KMS-11 (cell line): ENCODE measurements around the gene PRRT4.
A peak's percentile ranks its signal among the peaks of the same experiment; 100 is the strongest.

Experiments used
- H2AFZ ChIP-seq: fragments of 200-600 bp; sonication (generic); 2 replicates; pipeline ENCODE4 v1.6.1; 2016; ENCODE audit warnings: antibody characterized with exemption, mixed run types, low read depth
- H3K27ac ChIP-seq: fragments of 200-600 bp; sonication (generic); 2 replicates; pipeline ENCODE4 v1.6.1; 2016; ENCODE audit warnings: mild to moderate bottlenecking, mixed run types
- H3K27me3 ChIP-seq: fragments of 200-600 bp; sonication (generic); 2 replicates; pipeline ENCODE4 v1.6.1; 2017; ENCODE audit warnings: mild to moderate bottlenecking, low read depth, mixed run types, moderate library complexity; ENCODE audit not compliant: insufficient read depth
- H3K36me3 ChIP-seq: fragments of 200-600 bp; sonication (generic); 2 replicates; pipeline ENCODE4 v1.6.1; 2017; ENCODE audit warnings: mild to moderate bottlenecking, mixed run types; ENCODE audit not compliant: insufficient read depth
- H3K4me1 ChIP-seq: fragments of 200-600 bp; sonication (generic); 2 replicates; pipeline ENCODE4 v1.6.1; 2016; ENCODE audit warnings: mild to moderate bottlenecking, low read depth, mixed run types; ENCODE audit not compliant: poor library complexity, severe bottlenecking
- H3K4me2 ChIP-seq: fragments of 200-600 bp; sonication (generic); 2 replicates; pipeline ENCODE4 v1.7.0; 2016; ENCODE audit warnings: mild to moderate bottlenecking, mixed run types
- H3K4me3 ChIP-seq: fragments of 200-600 bp; sonication (generic); IDR thresholded peaks from 2 replicates; pipeline ENCODE4 v1.6.1; 2017; ENCODE audit warnings: low read depth, low read length, mixed read lengths; ENCODE audit not compliant: insufficient read depth
- H3K79me2 ChIP-seq: fragments of 200-600 bp; sonication (generic); 2 replicates; pipeline ENCODE4 v1.6.1; 2016; ENCODE audit warnings: low read depth, mixed run types; ENCODE audit not compliant: insufficient read depth
- H3K9ac ChIP-seq: fragments of 200-600 bp; sonication (generic); 2 replicates; pipeline ENCODE4 v1.6.1; 2016; ENCODE audit warnings: mild to moderate bottlenecking, mixed run types
- H4K20me1 ChIP-seq: fragments of 200-600 bp; sonication (generic); 2 replicates; pipeline ENCODE4 v1.6.1; 2016; ENCODE audit warnings: mild to moderate bottlenecking, mixed run types; ENCODE audit not compliant: insufficient read depth
- TF ChIP-seq, protein P1 (sequence below): fragments of 200-600 bp; sonication (generic); conservative IDR thresholded peaks from 2 replicates; pipeline ENCODE4 v1.6.1; 2017; ENCODE audit warnings: low read depth, mild to moderate bottlenecking, antibody characterized with exemption, low read length, moderate library complexity, mixed read lengths

PRRT4 gene

DNA sequence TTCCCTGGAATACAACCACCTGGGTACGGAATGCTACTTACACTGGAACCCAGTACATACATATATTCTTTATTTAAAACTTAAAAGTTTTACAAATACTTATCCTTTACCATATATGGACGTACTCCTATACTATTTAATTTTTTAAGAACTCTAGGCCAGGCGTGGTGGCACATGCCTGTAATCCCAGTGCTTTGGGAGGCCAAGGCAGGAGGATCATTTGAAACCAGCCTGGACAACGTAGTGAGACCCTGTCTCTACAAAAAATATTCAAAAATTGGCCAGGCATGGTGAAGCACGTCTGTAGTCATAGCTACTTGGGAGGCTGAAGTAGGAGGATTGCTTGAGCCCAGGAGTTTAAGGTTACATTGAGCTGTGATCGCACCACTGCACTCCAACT, 19.8 kb downstream of the PRRT4 start:
- Histone ChIP-seq H3K27me3 (no peaks in the 10 kb centered on the region), H3K9ac (no peak overlapping the region), H4K20me1 (0 out of 2 replicates have a peak, but pooled peaks cover 4% of the 10 kb centered on the region), H3K27ac (no peak overlapping the region), H3K79me2 (peaks cover 43% of the 10 kb centered on the region), H3K4me3 (no peak overlapping the region), H2AFZ (no peak overlapping the region), H3K4me2 (peak overlapping the region; percentile 90; the same call in 1 of the 2 replicates), H3K36me3 (peaks cover 21% of the 10 kb centered on the region; the same call in 1 of the 2 replicates), H3K4me1 (peaks cover 27% of the 10 kb centered on the region)
- TF ChIP-seq, protein P1, sequence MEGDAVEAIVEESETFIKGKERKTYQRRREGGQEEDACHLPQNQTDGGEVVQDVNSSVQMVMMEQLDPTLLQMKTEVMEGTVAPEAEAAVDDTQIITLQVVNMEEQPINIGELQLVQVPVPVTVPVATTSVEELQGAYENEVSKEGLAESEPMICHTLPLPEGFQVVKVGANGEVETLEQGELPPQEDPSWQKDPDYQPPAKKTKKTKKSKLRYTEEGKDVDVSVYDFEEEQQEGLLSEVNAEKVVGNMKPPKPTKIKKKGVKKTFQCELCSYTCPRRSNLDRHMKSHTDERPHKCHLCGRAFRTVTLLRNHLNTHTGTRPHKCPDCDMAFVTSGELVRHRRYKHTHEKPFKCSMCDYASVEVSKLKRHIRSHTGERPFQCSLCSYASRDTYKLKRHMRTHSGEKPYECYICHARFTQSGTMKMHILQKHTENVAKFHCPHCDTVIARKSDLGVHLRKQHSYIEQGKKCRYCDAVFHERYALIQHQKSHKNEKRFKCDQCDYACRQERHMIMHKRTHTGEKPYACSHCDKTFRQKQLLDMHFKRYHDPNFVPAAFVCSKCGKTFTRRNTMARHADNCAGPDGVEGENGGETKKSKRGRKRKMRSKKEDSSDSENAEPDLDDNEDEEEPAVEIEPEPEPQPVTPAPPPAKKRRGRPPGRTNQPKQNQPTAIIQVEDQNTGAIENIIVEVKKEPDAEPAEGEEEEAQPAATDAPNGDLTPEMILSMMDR: no peak

DNA sequence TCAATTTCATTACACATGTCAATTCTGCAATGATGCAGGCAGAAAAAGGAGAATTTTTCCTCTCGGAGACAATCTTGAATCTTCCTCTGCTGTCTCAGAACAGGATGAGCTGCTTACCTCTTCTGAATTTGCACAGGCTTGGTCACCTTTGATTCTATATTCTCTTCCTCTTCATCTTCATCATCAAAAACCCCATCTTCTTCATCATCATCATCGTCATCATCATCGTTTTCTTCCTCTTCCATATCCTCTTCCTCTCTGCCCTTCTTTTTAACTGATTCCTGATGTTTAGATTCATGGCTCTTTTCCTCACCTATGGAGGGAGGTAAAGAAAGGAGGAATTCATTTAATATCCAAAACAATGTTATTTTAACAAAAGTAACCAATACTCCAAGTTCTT, 25.8 kb downstream of the PRRT4 start:
- Histone ChIP-seq H4K20me1 (no peaks in the 10 kb centered on the region; the same call in 1 of the 2 replicates), H3K79me2 (peaks cover 14% of the 10 kb centered on the region; the same call in 1 of the 2 replicates), H3K27me3 (no peaks in the 10 kb centered on the region), H3K4me3 (no peak overlapping the region), H3K4me1 (no peaks in the 10 kb centered on the region), H2AFZ (no peak overlapping the region), H3K4me2 (no peak overlapping the region), H3K27ac (no peak overlapping the region), H3K36me3 (peaks cover 48% of the 10 kb centered on the region; the same call in 1 of the 2 replicates), H3K9ac (no peak overlapping the region)
- TF ChIP-seq, protein P1: no peak

DNA sequence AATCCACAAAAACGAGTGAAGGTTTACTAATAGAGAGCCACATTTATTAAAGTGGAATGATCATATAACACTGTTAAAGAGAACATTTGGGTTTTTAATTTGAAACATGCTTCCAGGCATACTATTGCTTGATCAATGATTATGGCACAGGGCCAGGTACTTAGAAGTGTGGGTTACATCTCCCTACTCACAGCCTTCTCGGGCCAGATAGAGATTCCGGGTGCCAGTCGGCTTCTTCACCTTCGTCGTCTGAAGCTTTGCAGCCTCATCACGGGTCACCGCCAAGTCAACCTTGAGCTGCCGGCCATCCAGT, 37.2 kb downstream of the PRRT4 start:
- peaks cover 7% of the 10 kb centered on the region; the same call in 1 of the 2 replicates for H3K36me3 ChIP-seq
- TF ChIP-seq, protein P1: no peak
- H3K27me3 ChIP-seq: no peaks in the 10 kb centered on the region
- H3K4me2 ChIP-seq: no peak overlapping the region
- H3K9ac ChIP-seq: no peak overlapping the region
- no peak overlapping the region for H2AFZ ChIP-seq
- H3K79me2 ChIP-seq: no peaks in the 10 kb centered on the region
- H3K27ac ChIP-seq: no peak overlapping the region
- no peaks in the 10 kb centered on the region for H4K20me1 ChIP-seq
- H3K4me3 ChIP-seq: no peak overlapping the region
- no peaks in the 10 kb centered on the region for H3K4me1 ChIP-seq

DNA sequence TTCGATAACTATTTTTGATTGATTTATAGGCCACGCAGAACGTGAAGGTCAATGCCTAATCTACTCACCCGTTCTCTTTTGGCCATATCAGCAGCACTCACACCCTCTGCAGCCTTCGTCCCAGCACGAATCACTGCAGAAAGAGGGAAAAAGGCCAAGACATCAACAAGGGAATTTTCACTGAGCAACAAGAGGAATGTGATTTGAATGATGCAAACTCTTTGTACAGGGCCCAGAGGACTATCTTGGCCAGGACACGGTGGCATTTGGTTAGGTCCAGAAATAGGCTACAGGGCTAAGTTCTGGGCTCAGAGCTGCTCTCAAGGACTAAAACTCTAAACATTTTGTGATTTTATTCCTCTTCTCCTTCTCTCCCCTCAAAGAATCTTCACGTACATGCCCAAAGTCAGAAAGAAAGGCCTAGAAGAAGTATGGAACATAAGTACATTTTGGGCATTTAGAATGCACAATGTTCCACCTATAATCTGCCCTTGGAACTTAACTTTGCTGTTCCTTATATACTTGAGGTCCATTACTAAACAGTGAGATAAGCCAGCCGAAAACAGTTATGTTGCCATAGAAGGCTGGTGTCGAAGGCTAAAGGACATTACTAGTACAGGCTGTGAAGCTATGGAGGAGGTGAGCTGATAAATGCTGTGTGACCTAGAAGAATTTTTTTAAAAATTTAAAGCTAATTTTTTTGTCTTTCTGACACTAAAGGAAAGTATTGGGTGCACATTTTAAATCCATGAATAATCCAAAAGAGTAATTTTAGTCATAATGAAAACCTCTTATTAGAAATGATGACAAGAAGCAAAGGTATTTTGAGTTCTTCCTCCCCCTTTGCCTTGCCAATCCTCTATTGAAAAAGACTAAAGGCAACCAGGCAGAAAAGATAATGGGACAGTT, 37.8 kb downstream of the PRRT4 start:
- TF ChIP-seq, protein P1: no peak
- Histone ChIP-seq H3K4me1 (no peaks in the 10 kb centered on the region), H3K4me3 (no peak overlapping the region), H3K36me3 (peaks cover 7% of the 10 kb centered on the region; the same call in 1 of the 2 replicates), H3K9ac (no peak overlapping the region), H3K4me2 (no peak overlapping the region), H4K20me1 (no peaks in the 10 kb centered on the region), H3K27me3 (no peaks in the 10 kb centered on the region), H3K27ac (no peak overlapping the region), H3K79me2 (no peaks in the 10 kb centered on the region), H2AFZ (no peak overlapping the region)
